Inflammatory macrophage (primary cell): Measurements from ENCODE around the gene RNF40.

ENCODE experiments used
- DNase-seq, 2 donors: peaks; one replicate each; pipeline ENCODE4 v3.0.0-alpha.2; 2020 to 2022

The RNF40 gene

DNA sequence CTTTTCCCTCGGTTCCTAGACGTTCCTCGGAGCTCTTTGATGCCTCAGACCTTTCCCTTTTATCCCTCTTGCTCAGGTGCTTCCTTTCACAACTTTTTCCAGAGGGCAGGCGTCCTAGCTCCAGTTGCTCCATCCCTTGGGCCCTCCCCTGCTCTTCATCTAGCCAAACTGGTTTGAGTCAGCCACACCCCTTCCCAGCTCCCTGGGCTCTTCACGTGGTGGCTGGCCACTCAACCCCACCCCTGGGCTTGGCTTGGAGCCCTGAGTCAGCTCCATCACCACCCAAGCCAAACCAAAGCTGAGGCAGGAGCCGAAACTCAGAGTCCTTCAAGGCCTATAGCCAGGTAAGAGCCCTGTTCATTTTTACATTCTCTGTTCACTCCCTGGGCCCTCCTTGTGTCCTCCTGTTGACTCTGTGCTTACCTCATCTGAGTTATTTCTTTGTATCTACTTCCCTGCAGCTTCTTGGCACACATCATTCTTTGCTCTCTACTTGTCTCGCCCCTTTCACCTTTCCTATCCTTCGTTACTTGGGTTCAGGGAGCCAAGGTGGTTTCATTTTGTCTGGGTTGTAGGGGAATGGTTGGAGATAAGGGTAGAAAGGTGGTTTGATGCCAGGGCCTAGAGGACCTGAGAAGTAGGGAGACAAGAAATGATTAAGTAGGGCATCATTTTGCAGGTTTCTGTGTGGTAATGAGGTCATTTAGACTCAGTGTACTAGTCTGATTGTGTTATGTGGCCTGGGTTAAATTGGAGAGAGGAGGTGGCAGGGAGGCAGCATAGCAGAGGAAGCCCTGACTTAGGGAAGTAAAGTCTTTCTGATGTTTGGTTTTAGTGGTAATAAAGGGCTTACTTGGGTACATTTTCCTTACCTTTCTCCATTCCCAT, 21.5 kb upstream of the RNF40 start:
- no peak for DNase-seq

DNA sequence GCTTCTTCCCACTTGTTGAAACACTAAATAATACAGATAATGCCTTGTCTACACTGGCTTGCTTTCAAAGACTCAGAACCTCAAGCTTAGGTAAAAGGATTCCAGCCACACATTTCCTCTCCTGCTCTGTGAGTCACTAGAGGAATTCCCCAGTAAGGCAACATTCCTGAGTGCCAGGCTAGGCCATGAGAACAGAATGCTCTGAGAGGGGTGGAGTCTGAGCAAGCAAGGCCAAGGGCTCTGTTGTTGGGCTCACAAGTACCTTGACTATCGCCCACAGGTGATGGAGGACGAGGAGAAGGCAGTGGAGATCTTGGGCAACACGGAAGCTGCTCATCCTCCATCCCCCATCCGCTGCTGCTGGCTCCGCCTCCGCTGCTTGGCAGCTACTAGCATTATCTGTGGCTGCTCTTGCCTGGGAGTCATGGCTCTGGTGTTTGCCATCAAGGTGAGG, 20.6 kb upstream of the RNF40 start:
- DNase-seq: no peak

DNA sequence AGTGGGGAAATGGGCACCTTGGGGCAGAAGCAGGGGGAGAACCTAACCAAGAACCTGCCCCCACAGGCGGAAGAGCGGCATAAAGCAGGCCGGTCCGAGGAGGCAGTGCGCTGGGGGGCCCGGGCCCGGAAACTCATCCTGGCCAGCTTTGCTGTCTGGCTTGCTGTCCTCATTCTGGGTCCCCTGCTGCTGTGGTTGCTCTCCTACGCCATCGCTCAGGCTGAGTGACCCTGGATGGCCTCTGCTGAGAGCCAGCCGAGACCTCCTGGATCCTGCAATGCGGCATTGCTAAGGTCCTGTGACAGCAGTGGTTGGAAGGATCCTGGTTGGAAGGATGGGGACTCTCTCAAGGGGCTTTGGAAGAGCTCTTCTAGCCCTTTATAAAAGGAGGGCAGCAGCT, 18.4 kb upstream of the RNF40 start:
- DNase-seq: no peak

DNA sequence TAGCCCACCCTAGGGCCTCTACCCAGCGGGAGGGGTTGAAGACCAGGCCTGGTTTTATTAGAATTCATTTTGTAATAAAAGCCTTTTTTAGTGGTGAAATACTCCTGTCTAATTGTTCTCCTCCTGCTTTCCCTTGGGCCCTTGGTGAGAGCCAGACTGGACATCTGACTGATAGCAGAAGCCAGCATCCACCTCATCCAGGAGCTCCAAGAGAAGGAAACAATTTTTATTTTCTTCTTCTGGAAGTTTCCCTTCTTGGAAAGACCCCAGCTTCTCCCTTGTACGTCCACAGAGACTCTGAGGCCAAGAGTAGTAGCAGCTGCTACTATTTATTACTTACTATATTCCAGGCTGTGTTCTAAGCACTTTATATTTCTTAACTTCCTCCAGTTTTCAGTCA, 17.9 kb upstream of the RNF40 start:
- DNase-seq: no peak

DNA sequence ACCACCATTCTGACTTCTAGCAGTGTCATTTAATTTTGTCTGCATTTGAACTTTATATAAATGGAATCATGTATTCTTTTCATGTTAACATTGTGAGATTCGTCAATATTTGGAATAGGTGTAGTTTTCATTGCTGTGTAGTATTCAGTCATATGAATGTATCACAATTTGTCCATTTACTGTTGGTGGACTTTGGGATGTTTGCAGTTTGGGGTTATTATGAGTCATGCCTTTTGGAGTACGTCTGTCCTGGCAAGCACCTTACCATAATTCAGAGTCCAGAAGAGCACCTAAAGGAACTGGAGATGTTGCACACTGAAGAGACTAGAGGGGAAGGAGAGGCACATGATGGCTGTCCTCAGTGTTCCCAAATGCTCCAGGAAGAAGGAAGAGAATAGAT, 17.0 kb upstream of the RNF40 start:
- DNase-seq: no peak

DNA sequence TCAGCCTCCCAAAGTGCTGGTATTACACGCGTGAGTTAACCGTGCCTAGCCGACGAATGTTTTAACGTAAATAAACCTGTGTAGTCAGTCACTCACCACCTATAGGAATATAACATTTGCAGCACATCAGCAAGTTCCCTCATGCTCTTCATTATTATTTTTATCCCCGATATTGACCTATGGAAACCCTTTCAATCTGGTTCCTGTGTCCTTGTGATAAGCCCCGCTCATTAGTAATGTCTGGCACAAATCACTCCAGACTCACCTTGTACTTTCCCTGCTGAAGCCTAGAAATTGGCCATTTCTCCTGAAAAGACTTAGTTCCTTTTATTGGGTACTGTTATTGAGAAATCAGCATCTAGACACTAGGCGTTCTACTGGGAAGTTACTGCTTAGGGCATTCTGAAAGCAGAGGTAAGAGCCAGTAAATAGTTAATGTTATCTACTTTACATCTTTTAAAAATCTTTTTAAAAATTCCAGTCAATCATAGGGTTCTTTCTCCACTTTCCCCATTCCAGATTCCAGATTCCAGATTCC, 15.4 kb upstream of the RNF40 start:
- peak; percentile 25 to 32 for DNase-seq

DNA sequence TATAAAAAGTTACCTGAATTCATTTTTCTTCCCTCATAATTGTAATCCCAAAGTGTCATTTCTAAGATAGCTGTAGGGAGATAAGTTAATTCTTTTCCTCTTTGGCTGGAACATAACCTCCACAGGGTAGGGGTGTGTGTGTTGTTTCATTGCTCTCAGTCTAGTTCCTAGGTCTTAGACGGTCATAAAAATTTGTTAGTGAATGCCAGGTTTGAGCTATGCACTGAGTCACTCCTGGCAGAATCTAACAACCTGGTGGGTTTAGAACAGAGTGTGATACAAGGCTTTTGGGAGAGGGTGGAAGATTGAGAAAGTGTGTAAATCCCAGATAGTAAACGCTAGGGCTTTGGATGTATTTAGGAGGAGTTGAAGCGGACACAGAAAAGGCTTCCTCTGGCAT, 14.8 kb upstream of the RNF40 start:
- DNase-seq: no peak

DNA sequence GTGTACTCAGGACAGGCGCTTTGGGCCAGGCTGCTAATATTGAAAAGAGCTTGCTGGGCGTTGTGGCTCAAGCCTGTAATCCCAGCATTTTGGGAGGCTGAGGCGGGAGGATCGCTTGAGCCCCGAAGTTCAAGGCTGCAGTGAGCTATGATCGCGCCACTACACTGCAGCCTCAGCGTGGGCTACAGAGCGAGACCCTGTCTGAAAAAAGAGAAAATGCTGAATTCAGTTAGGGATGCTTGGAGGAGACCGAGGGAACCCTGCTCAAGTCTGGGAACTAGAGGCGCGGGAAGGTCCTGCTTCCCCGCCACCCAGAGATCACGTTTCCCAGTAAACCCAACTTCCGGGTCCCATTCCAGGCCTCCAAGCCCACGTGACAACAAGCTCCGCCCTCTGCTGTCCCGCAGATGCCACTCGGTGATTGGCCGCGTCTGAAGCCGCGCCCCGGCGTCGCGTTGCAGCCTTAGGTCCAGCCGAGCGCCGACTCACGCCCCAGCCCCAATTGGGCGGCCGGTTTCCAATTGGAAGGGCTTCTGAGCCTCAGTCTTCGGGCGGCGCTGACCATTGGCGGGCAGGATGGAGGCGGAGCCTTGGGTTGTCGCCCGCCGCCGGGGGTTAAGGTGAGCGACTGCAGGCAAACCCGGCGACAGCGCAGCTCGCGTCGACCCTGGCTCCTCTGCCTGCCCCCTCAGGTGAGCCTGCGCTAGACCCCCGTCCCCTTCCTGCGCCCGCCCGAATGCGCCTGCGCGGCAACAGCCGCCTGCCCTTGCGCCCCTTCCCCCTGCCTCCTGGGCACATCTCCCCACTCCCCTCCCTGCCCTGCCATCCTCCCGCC, 14.1 kb upstream of the RNF40 start, which contains the start of gene PHKG2:
Gene PHKG2, plus strand, starts transcription at position 627 of the 835 bp plus-strand sequence. CDS start 396 bp downstream, outside the sequence.
- peak; percentile 99 to 100 for DNase-seq

DNA sequence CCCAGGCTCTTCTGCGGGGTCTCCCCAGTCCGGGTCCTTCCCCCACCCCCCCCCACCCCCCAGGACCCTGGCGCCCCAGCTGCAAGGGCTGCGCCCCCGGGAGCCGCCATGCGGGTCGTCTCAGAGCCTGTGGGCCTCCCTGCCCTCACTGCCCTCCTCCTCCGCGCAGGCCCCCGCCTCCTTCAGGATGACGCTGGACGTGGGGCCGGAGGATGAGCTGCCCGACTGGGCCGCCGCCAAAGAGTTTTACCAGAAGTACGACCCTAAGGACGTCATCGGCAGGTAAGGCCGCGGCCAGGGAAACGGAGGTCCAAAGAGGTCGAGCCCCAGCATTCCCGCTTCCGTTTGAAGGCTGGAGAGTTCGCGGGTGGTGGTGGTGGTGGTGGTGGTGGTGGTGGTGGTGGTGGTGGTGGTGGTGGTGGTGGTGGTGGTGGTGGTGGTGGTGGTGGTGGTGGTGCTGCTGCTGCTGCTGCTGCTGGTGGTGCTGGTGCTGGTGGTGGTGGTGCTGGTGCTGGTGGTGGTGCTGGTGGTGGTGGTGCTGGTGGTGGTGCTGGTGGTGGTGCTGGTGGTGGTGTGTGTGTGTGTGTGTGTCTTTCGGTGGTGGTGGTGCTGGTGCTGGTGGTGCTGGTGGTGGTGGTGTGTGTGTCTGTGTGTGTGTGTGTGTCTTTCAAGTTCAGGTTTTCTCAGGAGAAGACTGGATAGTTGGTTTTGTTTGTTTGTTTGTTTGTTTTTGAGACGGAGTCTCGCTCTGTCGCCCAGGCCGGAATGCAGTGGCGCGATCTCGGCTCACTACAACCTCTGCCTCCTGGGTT, 13.3 kb upstream of the RNF40 start:
- peak in 1 of 2 donors; percentile 22 for DNase-seq

DNA sequence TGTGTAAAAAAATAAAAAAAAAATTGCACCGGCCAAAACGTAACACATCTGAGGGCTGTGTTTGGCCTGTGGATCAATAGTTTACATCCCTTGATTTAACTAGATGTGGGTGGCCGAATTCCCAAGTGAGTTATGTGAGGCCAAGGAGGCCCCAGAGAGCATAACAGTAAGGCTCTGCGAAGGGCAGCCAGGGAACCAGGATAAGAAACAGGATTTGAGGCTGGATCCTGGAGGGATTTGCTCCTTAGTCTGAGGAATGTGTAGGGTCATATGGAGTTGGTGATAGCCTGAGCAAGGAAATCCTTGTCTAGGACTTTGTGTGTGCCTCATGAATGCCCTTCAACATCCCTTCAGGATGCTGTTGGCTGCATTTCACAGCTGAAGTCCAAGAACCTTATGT, 11.9 kb upstream of the RNF40 start:
- DNase-seq: no peak

DNA sequence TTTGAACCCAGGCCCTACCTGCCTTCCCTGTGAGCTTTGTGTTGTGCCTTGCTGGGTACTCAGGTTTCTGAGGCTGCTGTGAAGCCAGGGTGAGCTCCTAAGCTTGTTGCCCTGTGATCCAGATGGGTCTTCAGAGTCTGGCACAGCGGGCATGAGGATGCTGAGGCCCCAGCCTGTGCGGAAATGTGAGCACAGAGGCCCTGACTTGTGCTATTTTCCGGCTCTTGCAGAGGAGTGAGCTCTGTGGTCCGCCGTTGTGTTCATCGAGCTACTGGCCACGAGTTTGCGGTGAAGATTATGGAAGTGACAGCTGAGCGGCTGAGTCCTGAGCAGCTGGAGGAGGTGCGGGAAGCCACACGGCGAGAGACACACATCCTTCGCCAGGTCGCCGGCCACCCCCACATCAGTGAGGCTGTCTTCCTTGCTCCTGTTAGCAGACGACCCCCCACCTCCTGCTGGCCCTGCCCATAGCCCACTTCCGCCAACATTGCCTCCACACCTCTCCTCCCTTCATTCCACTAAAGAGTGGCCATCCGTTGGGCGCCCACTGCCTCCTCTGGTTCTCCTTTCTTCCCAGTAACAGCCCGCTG, 11.2 kb upstream of the RNF40 start:
- no peak for DNase-seq

DNA sequence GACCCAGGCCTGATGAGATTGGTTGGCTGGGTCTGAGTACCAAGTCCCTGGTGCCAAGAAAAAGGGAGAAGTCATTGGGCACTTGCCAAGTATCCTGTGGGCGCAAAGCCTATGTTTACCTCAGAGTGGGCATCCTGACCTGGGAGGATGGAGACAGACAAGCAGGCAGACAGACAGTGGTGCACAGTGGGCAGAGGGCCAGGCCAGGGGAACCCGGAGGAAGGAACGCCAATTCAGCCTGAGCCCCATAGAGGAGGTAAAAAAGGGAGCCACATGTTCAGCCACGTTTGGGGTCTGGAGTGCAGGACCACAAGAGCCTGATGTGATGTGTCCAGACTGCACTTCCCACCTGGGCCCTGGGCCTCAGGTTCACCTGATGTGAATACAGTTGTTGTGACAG, 8.5 kb upstream of the RNF40 start:
- no peak for DNase-seq

DNA sequence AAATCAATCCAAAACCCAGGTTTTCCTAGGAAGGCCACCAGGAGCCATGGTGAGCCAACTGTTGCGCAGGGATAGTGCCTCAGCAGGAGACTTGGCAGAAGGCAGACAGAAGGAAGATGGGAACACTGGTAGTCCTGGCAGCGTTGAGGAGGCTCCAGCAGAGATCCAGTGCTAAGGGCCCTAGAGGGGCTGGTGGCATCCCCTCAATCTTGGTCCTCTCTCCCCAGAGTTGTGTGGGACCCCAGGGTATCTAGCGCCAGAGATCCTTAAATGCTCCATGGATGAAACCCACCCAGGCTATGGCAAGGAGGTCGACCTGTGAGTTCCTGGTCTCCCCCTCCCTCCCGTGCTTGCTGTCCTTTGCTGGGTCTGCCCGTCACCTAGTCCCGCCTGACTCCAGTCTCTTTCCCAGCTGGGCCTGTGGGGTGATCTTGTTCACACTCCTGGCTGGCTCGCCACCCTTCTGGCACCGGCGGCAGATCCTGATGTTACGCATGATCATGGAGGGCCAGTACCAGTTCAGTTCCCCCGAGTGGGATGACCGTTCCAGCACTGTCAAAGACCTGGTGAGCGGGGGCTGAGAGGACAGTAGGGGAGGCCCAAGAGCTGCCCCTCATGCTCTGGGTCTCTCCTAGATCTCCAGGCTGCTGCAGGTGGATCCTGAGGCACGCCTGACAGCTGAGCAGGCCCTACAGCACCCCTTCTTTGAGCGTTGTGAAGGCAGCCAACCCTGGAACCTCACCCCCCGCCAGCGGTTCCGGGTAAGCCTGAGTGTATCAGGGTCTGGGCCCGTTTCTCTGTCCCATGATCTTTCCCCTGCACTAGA, 6.0 kb upstream of the RNF40 start:
- no peak for DNase-seq

DNA sequence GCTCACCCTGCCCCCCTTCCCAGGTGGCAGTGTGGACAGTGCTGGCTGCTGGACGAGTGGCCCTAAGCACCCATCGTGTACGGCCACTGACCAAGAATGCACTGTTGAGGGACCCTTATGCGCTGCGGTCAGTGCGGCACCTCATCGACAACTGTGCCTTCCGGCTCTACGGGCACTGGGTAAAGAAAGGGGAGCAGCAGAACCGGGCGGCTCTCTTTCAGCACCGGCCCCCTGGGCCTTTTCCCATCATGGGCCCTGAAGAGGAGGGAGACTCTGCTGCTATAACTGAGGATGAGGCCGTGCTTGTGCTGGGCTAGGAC, 5.4 kb upstream of the RNF40 start:
- DNase-seq: no peak

DNA sequence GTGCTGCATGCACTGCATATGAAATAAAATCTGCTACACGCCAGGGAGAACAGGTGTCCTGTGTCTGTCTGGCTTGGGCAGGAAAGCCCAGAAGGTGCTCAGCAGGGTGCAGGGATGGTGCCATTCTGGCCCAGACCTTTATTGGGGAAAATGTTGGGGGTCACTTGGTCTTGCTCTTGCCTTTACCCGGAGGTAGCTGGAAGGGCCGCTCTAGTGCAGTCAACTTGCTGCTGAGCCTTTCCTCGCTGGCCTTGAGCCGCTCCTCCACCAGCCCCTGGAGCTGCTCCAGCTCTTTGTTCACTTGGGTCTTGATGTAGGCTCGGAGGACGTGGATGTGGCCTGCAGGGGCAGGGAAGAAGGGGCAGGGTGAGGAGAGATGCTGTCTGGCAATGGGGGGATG, 4.8 kb upstream of the RNF40 start:
- DNase-seq: no peak

DNA sequence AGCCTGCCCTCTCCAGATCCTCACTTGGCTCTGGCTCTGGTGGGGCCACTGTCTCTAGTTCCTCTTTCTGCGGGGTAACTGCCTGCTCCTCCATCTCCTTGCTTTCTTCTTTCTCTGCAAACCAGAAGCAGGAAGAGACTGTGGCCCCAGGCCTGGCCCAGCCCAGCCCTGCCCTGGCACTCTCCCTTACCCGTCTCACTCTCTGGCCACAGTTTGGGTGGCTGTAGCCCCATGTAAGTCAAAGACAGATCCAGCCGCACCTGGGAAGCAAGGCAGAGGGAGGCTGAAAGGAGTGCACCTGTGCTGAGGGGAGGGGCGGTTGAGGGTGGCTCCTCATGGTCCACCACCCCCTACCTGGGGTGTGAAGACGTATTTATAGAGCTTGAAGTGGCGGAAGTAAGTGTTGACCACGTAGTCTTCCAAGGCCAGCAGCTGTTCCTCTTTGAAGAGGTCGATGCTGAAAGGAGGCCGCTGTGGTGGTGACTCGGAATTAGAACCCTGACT, 3.1 kb upstream of the RNF40 start:
- peak; percentile 46 to 62 for DNase-seq

DNA sequence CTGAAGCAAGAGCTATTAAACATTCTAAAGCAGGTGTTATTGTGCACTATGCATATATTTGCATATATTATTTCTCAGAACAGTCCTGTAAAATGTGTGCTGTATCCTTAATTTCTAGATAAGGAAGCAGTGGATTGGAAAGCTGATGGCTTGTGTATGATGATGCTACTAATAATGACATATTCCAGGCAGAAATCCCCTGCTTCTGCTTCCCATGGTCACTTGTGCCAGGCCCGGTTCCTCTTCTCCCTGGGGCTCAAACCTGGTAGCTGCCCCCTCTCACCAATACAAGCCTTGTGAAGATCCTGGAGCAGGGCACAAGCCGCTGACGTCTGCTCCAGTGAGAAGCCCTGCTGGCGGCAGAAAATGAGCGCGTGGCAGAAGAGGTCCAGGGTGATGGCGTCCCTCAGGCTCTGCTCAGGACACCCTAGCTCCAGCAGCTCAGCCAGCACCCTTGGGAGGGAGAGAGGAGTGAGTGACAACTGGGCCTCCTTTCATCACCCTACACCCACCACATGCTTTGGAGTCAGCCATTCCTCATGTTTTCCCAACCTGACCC, 2.0 kb upstream of the RNF40 start:
- DNase-seq: no peak

DNA sequence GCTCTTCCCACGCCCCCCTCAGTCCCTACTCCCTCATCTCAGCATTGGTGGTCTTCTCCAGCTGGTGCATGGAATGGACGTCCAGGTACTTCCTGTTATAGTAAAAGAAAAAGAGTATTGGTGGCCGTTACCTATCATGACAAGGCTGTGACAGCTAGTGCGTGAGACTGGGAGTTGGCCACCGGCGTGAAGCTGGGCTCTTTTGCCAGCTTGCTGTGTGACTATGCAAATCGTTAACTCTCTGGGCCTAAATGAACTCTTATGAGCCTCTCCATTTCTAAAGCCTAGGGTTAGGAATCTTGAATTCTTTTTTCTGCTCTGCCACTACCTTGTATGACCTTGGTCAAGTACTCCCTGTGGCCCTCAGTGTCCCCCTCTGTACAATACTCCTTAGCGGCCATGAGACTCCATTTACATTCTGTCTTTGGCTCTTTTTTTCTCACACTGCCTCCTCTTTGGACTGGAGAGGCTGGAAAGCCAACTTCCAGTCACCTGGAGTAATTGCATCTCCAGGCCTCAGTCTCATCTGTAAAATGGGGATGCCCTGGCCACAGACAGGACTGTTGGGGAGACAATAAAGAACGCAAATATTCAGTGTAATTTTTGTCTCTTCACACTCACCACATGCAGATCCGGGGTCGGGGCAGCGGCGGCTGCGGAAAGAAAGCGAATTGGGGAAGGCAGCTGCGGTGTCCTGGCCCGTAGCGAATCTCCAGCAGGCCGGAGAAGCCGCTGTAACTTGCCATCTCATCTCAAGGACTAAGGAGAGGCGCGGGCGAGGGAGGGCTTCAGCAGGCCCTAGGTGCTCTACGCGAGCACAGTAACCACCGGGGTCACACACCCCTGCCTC, 1.3 kb upstream of the RNF40 start:
- no peak for DNase-seq

DNA sequence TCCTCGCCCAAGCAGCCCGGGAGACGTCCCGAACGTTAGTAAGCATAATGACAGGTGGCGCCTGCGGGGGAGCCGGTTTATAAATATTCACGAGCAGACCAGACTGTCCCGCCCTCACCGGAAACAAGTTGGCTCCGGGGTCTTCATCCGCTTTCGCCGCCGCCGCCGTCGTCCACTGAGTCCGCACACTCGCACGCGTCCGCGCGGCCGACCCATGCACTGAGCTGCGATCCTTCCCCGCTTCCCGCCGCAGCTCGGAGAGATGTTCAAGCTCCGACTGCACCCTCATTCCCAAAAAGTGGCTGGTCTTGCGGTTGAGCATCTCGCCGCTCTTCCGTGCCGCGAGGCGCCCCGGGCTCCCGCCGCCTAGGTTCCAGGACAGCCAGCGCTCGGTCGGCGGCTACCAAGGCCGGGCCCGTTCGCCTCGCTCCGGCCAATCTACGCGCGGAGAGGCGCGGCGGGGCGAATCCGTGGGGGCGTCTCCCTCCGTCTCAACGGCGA, 645 bp upstream of the RNF40 start:
- no peak for DNase-seq
